ENCODE measurements around the gene MACROD2. TPM values are rescaled to one million over a fixed set of nuclear protein-coding genes. Genes with fewer than 3 reads are reported as not detected.

MACROD2 gene
- total RNA-seq, 1 experiment from 2014 or later = not detected

DNA sequence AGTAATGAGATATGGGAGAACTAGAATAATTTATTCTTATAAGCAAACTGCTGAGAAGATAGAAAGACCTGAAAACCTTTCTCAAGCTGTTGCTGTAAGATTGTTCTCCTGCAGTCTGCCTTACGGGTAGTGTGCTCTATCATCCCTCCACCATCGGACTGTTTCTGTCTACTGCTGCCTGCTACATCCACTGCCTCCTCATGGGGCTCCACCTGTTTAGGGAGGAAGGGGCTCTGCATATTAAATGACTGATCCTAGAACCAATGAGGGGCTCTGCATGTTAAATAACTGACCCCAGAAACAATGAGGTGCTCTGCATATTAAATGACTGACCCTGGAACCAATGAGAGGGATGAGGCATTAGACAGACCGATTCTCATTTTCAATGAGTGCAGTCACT lies 1923.3 kb downstream of the MACROD2 start:
- Histone ChIP-seq H3K27ac (no peak overlapping the region), H3K4me1 (replicated peaks) (peaks cover 19% of the 10 kb centered on the region), H3K9me3 (replicated peaks) (no peaks in the 10 kb centered on the region), H3K36me3 (no peaks in the 10 kb centered on the region), H3K4me3 (no peak overlapping the region), H3K27me3 (replicated peaks) (no peaks in the 10 kb centered on the region)
- DNase-seq (ENCODE audit: low read depth in 1 of 2, low spot score in 2 of 2) = no peak

- no peak for DNase-seq (ENCODE audit: low read depth in 1 of 2, low spot score in 2 of 2)
- H3K27ac ChIP-seq = no peak overlapping the region
- H3K36me3 ChIP-seq = no peaks in the 10 kb centered on the region
- no peaks in the 10 kb centered on the region for H3K9me3 ChIP-seq (replicated peaks)
- no peak overlapping the region for H3K4me3 ChIP-seq
- no peaks in the 10 kb centered on the region for H3K27me3 ChIP-seq (replicated peaks)
- peaks cover 16% of the 10 kb centered on the region for H3K4me1 ChIP-seq (replicated peaks)
These were observed 1923.8 kb downstream of the MACROD2 start for GRCh38 chr20:15919118-15919517.

DNA sequence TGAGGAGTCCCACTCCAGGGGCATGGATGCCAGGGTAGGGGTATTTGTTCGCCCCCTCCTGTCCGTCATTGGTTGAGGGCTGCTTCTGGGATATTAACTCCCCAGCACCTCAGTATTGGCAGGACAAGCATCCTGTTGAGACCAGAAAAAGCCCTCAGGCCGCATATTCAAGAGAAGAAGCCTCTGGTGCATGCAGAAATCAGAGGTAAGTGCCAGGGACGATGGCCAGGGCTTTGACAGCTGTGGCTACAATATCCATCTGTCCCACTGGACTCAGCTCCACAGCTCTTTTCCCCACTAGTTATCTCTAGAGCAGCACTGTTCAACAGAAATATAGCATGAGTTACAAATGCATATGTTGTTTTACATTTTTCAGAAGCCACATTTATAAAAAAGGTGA lies 1926.6 kb downstream of the MACROD2 start:
- no peak for DNase-seq (ENCODE audit: low read depth in 1 of 2, low spot score in 2 of 2)
- no peaks in the 10 kb centered on the region for H3K27me3 ChIP-seq (replicated peaks)
- H3K4me3 ChIP-seq = no peak overlapping the region
- no peaks in the 10 kb centered on the region for H3K9me3 ChIP-seq (replicated peaks)
- H3K4me1 ChIP-seq (replicated peaks) = peaks cover 5% of the 10 kb centered on the region; the same call in 1 of the 2 replicates
- no peak overlapping the region for H3K27ac ChIP-seq
- no peaks in the 10 kb centered on the region for H3K36me3 ChIP-seq

DNA sequence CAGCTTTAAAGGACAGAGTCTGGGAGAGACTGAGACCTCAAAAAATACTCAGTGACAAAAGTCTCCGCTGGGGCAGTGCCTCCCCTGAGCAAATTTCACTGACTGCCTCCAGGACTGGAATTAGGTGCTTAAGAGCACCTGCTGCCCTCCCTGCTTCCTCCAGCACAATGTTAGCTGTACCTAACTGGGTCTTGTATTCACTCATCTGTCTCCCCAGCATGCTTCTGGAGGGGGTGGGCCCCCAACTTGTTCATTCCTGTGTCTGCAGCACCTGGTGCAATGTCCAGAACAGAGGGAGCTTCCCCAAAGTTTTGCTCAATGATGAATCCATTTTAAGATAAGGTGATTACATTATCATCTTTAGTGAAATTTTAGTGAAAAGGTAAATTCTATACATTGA lies 1927.2 kb downstream of the MACROD2 start:
- Histone ChIP-seq H3K4me1 (replicated peaks) (peaks cover 5% of the 10 kb centered on the region), H3K4me3 (no peak overlapping the region), H3K27me3 (replicated peaks) (no peaks in the 10 kb centered on the region), H3K27ac (no peak overlapping the region), H3K9me3 (replicated peaks) (no peaks in the 10 kb centered on the region), H3K36me3 (no peaks in the 10 kb centered on the region)
- DNase-seq (ENCODE audit: low read depth in 1 of 2, low spot score in 2 of 2) = no peak

- no peak for DNase-seq (ENCODE audit: low read depth in 1 of 2, low spot score in 2 of 2)
- H3K9me3 ChIP-seq (replicated peaks) = no peaks in the 10 kb centered on the region
- no peak overlapping the region for H3K4me3 ChIP-seq
- H3K4me1 ChIP-seq (replicated peaks) = peaks cover 10% of the 10 kb centered on the region
- no peaks in the 10 kb centered on the region for H3K36me3 ChIP-seq
- no peak overlapping the region for H3K27ac ChIP-seq
- H3K27me3 ChIP-seq (replicated peaks) = no peaks in the 10 kb centered on the region
These were observed 1927.9 kb downstream of the MACROD2 start for GRCh38 chr20:15923030-15923776.

- Histone ChIP-seq H3K27me3 (replicated peaks) (no peaks in the 10 kb centered on the region), H3K36me3 (no peaks in the 10 kb centered on the region), H3K9me3 (replicated peaks) (no peaks in the 10 kb centered on the region), H3K4me1 (replicated peaks) (peaks cover 16% of the 10 kb centered on the region), H3K27ac (no peak overlapping the region), H3K4me3 (no peak overlapping the region)
- no peak for DNase-seq (ENCODE audit: low read depth in 1 of 2, low spot score in 2 of 2)
These were observed 1929.2 kb downstream of the MACROD2 start for GRCh38 chr20:15924556-15924955.

DNA sequence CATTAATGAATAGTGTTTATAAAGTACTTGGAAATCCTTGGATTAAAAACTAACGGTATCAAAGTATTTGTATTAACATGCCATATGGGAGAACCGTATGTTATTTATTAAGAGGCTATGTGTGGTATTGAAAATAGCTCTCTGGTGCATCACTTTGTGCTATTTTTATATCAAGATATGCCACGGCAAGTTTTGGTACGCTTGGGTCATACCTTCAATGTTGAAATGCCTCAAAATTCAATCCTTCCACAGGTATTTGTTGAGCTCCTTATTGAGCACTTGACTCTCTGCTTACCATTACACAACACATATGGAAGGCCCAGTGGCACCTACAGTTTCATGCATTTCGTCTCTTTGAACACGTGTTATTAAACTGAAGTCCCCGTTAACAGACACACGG lies 1930.1 kb downstream of the MACROD2 start:
- Histone ChIP-seq H3K36me3 (no peaks in the 10 kb centered on the region), H3K4me3 (no peak overlapping the region), H3K27me3 (replicated peaks) (no peaks in the 10 kb centered on the region)

GRCh38 chr20:15927893-15928650 lies 1932.8 kb downstream of the MACROD2 start:
- H3K27ac ChIP-seq = no peak overlapping the region
- peak in 1 of 2 experiments; percentile 41 for DNase-seq (ENCODE audit: low read depth in 1 of 2, low spot score in 2 of 2)

More for the DNA sequence above, 1930.1 kb downstream of the MACROD2 start:
- Histone ChIP-seq H3K9me3 (replicated peaks) (no peaks in the 10 kb centered on the region), H3K4me1 (replicated peaks) (peaks cover 24% of the 10 kb centered on the region), H3K27ac (no peak overlapping the region)
- no peak for DNase-seq (ENCODE audit: low read depth in 1 of 2, low spot score in 2 of 2)

DNA sequence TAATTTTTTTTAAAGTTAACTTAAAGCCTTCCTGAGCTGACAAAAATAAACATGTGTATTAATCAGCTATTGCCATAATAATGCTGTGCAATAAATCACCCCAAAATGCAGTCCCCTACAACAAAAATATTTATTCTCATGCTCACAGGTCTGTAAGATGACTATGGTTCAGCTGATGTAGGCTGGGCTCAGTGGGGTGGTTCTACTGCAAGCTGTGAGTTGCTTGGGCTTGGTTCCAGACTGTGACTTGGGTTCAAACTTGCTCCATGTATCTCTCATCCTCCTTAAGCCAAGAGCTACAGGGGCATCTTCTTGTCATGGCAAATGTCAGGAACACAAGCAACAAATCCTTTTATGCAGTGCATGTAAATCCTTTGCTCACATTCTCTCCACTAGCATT lies 1933.6 kb downstream of the MACROD2 start:
- Histone ChIP-seq H3K27ac (no peak overlapping the region), H3K4me1 (replicated peaks) (peaks cover 29% of the 10 kb centered on the region), H3K27me3 (replicated peaks) (no peaks in the 10 kb centered on the region), H3K36me3 (no peaks in the 10 kb centered on the region), H3K9me3 (replicated peaks) (no peaks in the 10 kb centered on the region), H3K4me3 (no peak overlapping the region)
- no peak for DNase-seq (ENCODE audit: low read depth in 1 of 2, low spot score in 2 of 2)

More at GRCh38 chr20:15927893-15928650, 1932.8 kb downstream of the MACROD2 start:
- H3K4me3 ChIP-seq = no peak overlapping the region
- H3K9me3 ChIP-seq (replicated peaks) = no peaks in the 10 kb centered on the region
- no peaks in the 10 kb centered on the region for H3K27me3 ChIP-seq (replicated peaks)
- H3K4me1 ChIP-seq (replicated peaks) = peaks cover 29% of the 10 kb centered on the region
- no peaks in the 10 kb centered on the region for H3K36me3 ChIP-seq

DNA sequence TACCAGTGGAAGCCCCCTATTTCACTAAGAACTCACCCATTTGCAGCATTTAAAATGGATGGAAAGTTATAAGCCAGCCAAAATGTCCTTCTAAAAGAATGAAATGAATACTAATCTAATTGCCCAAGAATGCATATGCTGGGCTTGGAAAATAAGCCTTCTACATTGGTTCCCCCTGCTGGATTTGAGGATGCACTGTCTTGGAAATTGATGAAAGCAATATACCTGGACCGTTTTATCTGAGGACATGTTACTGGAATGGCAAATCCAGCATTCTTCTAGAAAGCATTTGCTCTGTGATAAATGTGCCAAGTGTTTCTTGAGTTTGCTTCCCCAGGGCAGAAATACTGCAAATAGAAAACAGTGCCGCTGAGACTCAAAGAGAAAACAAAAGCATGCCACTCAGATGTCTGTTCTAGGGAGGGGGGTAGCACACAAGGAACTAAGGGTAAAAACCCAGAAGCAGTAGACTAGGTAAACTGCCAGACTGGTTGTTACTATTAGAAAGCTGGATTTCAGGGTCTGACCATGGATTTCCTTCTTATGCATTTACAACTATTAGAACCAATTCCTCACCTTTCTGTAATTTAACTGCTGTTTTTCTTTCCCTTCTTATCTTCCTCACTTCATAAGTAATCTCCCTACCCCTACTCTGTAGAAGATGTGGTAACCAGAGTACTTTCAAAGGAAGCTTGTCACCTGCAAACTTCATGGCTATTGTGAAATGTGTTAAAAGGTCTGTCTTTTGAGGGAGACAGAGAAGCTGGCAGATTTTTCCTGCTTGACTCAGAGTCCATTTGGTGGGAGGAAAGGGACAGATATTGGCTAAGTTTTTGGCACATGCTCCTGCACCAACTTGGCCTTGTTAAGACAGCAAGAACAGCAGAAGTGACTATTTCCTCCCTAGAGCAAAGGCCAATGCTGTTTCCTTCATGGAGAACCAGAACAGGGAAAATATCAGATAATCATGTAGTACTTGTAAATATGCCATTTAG lies 1935.3 kb downstream of the MACROD2 start:
- H3K27me3 ChIP-seq (replicated peaks) = no peaks in the 10 kb centered on the region
- peak in 1 of 2 experiments; percentile 55 for DNase-seq (ENCODE audit: low read depth in 1 of 2, low spot score in 2 of 2)
- H3K27ac ChIP-seq = 0 out of 2 replicates have a peak overlapping the region, but pooled peaks have one; percentile 29
- no peaks in the 10 kb centered on the region for H3K36me3 ChIP-seq
- H3K4me1 ChIP-seq (replicated peaks) = peaks cover 29% of the 10 kb centered on the region
- no peak overlapping the region for H3K4me3 ChIP-seq
- no peaks in the 10 kb centered on the region for H3K9me3 ChIP-seq (replicated peaks)

DNA sequence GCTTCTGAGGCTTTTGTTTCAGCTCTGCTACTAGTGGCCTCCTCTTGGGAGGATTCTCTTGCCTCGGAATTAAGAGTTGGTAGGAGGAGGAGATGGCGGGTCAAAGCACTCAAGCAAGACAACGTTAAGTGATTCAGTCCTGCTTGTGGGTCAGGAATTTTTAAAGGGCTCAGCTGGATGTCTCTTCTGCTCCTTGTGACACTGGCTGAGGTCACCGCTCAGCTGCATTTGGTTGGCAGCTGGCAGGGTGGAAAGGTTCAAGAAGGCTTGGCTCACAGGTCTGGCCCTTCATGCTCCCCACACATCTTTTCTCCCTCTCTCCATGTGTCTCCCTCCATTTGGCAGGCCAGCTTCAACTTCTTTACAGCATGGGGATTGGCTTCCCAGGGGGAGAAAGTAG lies 1936.6 kb downstream of the MACROD2 start:
- H3K4me1 ChIP-seq (replicated peaks) = peaks cover 29% of the 10 kb centered on the region
- no peaks in the 10 kb centered on the region for H3K27me3 ChIP-seq (replicated peaks)

GRCh38 chr20:15937179-15937578 lies 1941.9 kb downstream of the MACROD2 start:
- Histone ChIP-seq H3K9me3 (replicated peaks) (no peaks in the 10 kb centered on the region), H3K4me3 (no peak overlapping the region), H3K27ac (no peak overlapping the region), H3K4me1 (replicated peaks) (no peaks in the 10 kb centered on the region), H3K27me3 (replicated peaks) (no peaks in the 10 kb centered on the region), H3K36me3 (no peaks in the 10 kb centered on the region)
- no peak for DNase-seq (ENCODE audit: low read depth in 1 of 2, low spot score in 2 of 2)

More for the DNA sequence above, 1936.6 kb downstream of the MACROD2 start:
- no peak for DNase-seq (ENCODE audit: low read depth in 1 of 2, low spot score in 2 of 2)
- Histone ChIP-seq H3K4me3 (no peak overlapping the region), H3K36me3 (no peaks in the 10 kb centered on the region), H3K27ac (no peak overlapping the region), H3K9me3 (replicated peaks) (no peaks in the 10 kb centered on the region)

GRCh38 chr20:15938847-15939246 lies 1943.5 kb downstream of the MACROD2 start:
- H3K4me1 ChIP-seq (replicated peaks) = no peaks in the 10 kb centered on the region
- H3K27me3 ChIP-seq (replicated peaks) = no peaks in the 10 kb centered on the region
- H3K36me3 ChIP-seq = no peaks in the 10 kb centered on the region
- no peak overlapping the region for H3K4me3 ChIP-seq
- H3K27ac ChIP-seq = no peak overlapping the region
- no peak for DNase-seq (ENCODE audit: low read depth in 1 of 2, low spot score in 2 of 2)
- H3K9me3 ChIP-seq (replicated peaks) = no peaks in the 10 kb centered on the region
